A673 (cell line): Measurements from ENCODE around the gene NUBPL.

Experiments used
- CTCF ChIP-seq: fragments of 300-800, 200-600 bp; sonication (generic); conservative IDR thresholded peaks from 2 replicates; pipeline ENCODE4 v1.5.1; 2017; ENCODE audit warnings: low read depth, mild to moderate bottlenecking, antibody characterized with exemption, low read length, moderate library complexity, mixed read lengths
- EZH2 ChIP-seq: fragments of 200-600 bp; sonication (generic); IDR thresholded peaks from 2 replicates; pipeline ENCODE4 v1.6.1; 2017; ENCODE audit warnings: borderline replicate concordance, low read depth, mild to moderate bottlenecking, mixed read lengths, antibody characterized with exemption, low read length; ENCODE audit not compliant: poor library complexity, severe bottlenecking

GRCh38 chr14:31682768-31683167 is 121.6 kb downstream of the NUBPL start:
- no peak for TF ChIP-seq CTCF
- TF ChIP-seq EZH2 = no peak
